HG03378 (cell line): ENCODE results near the gene LRP8.
A peak's percentile ranks its signal among the peaks of the same experiment; 100 is the strongest.

Experiments used
- ATAC-seq: cut with Tn5 transposase; IDR thresholded peaks from one replicate; pipeline ENCODE4 v1.9.1; 2021; ENCODE audit warnings: mild to moderate bottlenecking, moderate library complexity; ENCODE audit not compliant: unreplicated experiment

LRP8 gene

GRCh38 chr1:53328009-53328461 lies at the start of gene LRP8:
TSS of gene LRP8 (minus strand) at chr1:53328070. CDS start at chr1:53327912, 158 bp downstream.
- no peak for ATAC-seq

- ATAC-seq: no peak
These were observed 49.6 kb upstream of the LRP8 start for GRCh38 chr1:53377438-53377841.

- ATAC-seq: no peak
These were observed 49.0 kb upstream of the LRP8 start for GRCh38 chr1:53376742-53377437.

- ATAC-seq: no peak
These were observed 48.2 kb upstream of the LRP8 start for GRCh38 chr1:53376041-53376461.

- ATAC-seq: no peak
These were observed 47.6 kb upstream of the LRP8 start for GRCh38 chr1:53375440-53375839.

GRCh38 chr1:53373246-53373645 lies 45.4 kb upstream of the LRP8 start:
- no peak for ATAC-seq

- ATAC-seq: no peak
These were observed 44.7 kb upstream of the LRP8 start for GRCh38 chr1:53372501-53372951.

- ATAC-seq: no peak
These were observed 44.0 kb upstream of the LRP8 start for GRCh38 chr1:53371851-53372250.

GRCh38 chr1:53371121-53371666 lies 43.3 kb upstream of the LRP8 start:
- ATAC-seq: no peak

GRCh38 chr1:53370369-53370961 lies 42.6 kb upstream of the LRP8 start:
- ATAC-seq: no peak

- ATAC-seq: no peak
These were observed 41.9 kb upstream of the LRP8 start for GRCh38 chr1:53369761-53370160.

GRCh38 chr1:53369034-53369750 lies 41.3 kb upstream of the LRP8 start:
- no peak for ATAC-seq

GRCh38 chr1:53368314-53369033 lies 40.6 kb upstream of the LRP8 start:
- ATAC-seq: no peak

- ATAC-seq: peak; percentile 82
These were observed 39.8 kb upstream of the LRP8 start for GRCh38 chr1:53367503-53368313.

- ATAC-seq: no peak
These were observed 39.1 kb upstream of the LRP8 start for GRCh38 chr1:53366901-53367502.

- ATAC-seq: no peak
These were observed 37.7 kb upstream of the LRP8 start for GRCh38 chr1:53365437-53366063.

GRCh38 chr1:53362851-53363642 lies 35.2 kb upstream of the LRP8 start:
- no peak for ATAC-seq

GRCh38 chr1:53362270-53362669 lies 34.4 kb upstream of the LRP8 start:
- ATAC-seq: no peak
